ENCODE data around the gene SLK.
A peak's percentile ranks its signal among the peaks of the same experiment; 100 is the strongest.

Gene SLK

GRCh38 chr10:103966671-103967447 lies at the start of gene SLK:
TSS of gene SLK (plus strand) at chr10:103967140. CDS start at chr10:103967746, 606 bp downstream.
- peak within 1 kb of the TSS; percentile 81 for H3K27ac ChIP-seq (ENCODE audit: low read length)
- no peaks in the 10 kb centered on the region for H3K27me3 ChIP-seq (ENCODE audit: control insufficient read depth in 1 of 2, insufficient read depth in 2 of 2, low read length in 2 of 2)
- H3K9ac ChIP-seq (ENCODE audit: low read length in 2 of 2), result peak within 1 kb of the TSS; percentile 87 to 95
- H3K36me3 ChIP-seq (ENCODE audit: control insufficient read depth in 2 of 2, insufficient read depth in 2 of 2, low read length in 2 of 2), result no peaks in the 10 kb centered on the region
- no peaks in the 10 kb centered on the region for H3K9me3 ChIP-seq (ENCODE audit: control insufficient read depth in 2 of 2, low read length in 2 of 2)
- H3K4me3 ChIP-seq (ENCODE audit: low read length in 2 of 2), result peak within 1 kb of the TSS; percentile 95 to 97
- H3K4me1 ChIP-seq (ENCODE audit: control insufficient read depth, insufficient read depth, low read length), result peaks cover 3% of the 10 kb centered on the region

GRCh38 chr10:103917302-103918052 lies 49.5 kb upstream of the SLK start:
- Histone ChIP-seq H3K27me3 (ENCODE audit: control insufficient read depth in 1 of 2, insufficient read depth in 2 of 2, low read length in 2 of 2) (no peaks in the 10 kb centered on the region), H3K27ac (ENCODE audit: low read length) (peak overlapping the region; percentile 92), H3K9me3 (ENCODE audit: control insufficient read depth in 2 of 2, low read length in 2 of 2) (no peaks in the 10 kb centered on the region), H3K4me1 (ENCODE audit: control insufficient read depth, insufficient read depth, low read length) (peaks cover 20% of the 10 kb centered on the region), H3K4me3 (ENCODE audit: low read length in 2 of 2) (peak overlapping the region; percentile 67 to 97), H3K9ac (ENCODE audit: low read length in 2 of 2) (peak overlapping the region; percentile 70 to 96), H3K36me3 (ENCODE audit: control insufficient read depth in 2 of 2, insufficient read depth in 2 of 2, low read length in 2 of 2) (no peaks in the 10 kb centered on the region)

- Histone ChIP-seq H3K4me1 (ENCODE audit: control insufficient read depth, insufficient read depth, low read length) (peaks cover 20% of the 10 kb centered on the region), H3K36me3 (ENCODE audit: control insufficient read depth in 2 of 2, insufficient read depth in 2 of 2, low read length in 2 of 2) (no peaks in the 10 kb centered on the region), H3K27me3 (ENCODE audit: control insufficient read depth in 1 of 2, insufficient read depth in 2 of 2, low read length in 2 of 2) (no peaks in the 10 kb centered on the region), H3K27ac (ENCODE audit: low read length) (peak within 1 kb of the TSS; percentile 95), H3K9ac (ENCODE audit: low read length in 2 of 2) (peak within 1 kb of the TSS; percentile 70 to 96), H3K9me3 (ENCODE audit: control insufficient read depth in 2 of 2, low read length in 2 of 2) (no peaks in the 10 kb centered on the region), H3K4me3 (ENCODE audit: low read length in 2 of 2) (peak within 1 kb of the TSS; percentile 67 to 97)
These were observed 48.7 kb upstream of the SLK start, which contains the start of gene STN1 for GRCh38 chr10:103918053-103918846. TSS of gene STN1 (minus strand) at chr10:103918184. CDS start at chr10:103917594, 590 bp downstream.

GRCh38 chr10:103919648-103920025 lies 47.3 kb upstream of the SLK start:
- no peak overlapping the region for H3K27ac ChIP-seq (ENCODE audit: low read length)
- H3K27me3 ChIP-seq (ENCODE audit: control insufficient read depth in 1 of 2, insufficient read depth in 2 of 2, low read length in 2 of 2), result no peaks in the 10 kb centered on the region
- no peaks in the 10 kb centered on the region for H3K36me3 ChIP-seq (ENCODE audit: control insufficient read depth in 2 of 2, insufficient read depth in 2 of 2, low read length in 2 of 2)
- no peaks in the 10 kb centered on the region for H3K9me3 ChIP-seq (ENCODE audit: control insufficient read depth in 2 of 2, low read length in 2 of 2)
- H3K4me3 ChIP-seq (ENCODE audit: low read length in 2 of 2), result no peak overlapping the region
- H3K9ac ChIP-seq (ENCODE audit: low read length in 2 of 2), result no peak overlapping the region
- peaks cover 20% of the 10 kb centered on the region for H3K4me1 ChIP-seq (ENCODE audit: control insufficient read depth, insufficient read depth, low read length)

GRCh38 chr10:103921248-103921647 lies 45.7 kb upstream of the SLK start:
- Histone ChIP-seq H3K4me1 (ENCODE audit: control insufficient read depth, insufficient read depth, low read length) (peaks cover 20% of the 10 kb centered on the region), H3K27me3 (ENCODE audit: control insufficient read depth in 1 of 2, insufficient read depth in 2 of 2, low read length in 2 of 2) (no peaks in the 10 kb centered on the region), H3K9ac (ENCODE audit: low read length in 2 of 2) (no peak overlapping the region), H3K36me3 (ENCODE audit: control insufficient read depth in 2 of 2, insufficient read depth in 2 of 2, low read length in 2 of 2) (no peaks in the 10 kb centered on the region), H3K4me3 (ENCODE audit: low read length in 2 of 2) (no peak overlapping the region), H3K27ac (ENCODE audit: low read length) (no peak overlapping the region), H3K9me3 (ENCODE audit: control insufficient read depth in 2 of 2, low read length in 2 of 2) (no peaks in the 10 kb centered on the region)

GRCh38 chr10:103921750-103922195 lies 45.2 kb upstream of the SLK start:
- H3K4me3 ChIP-seq (ENCODE audit: low read length in 2 of 2), result no peak overlapping the region
- no peaks in the 10 kb centered on the region for H3K36me3 ChIP-seq (ENCODE audit: control insufficient read depth in 2 of 2, insufficient read depth in 2 of 2, low read length in 2 of 2)
- H3K27me3 ChIP-seq (ENCODE audit: control insufficient read depth in 1 of 2, insufficient read depth in 2 of 2, low read length in 2 of 2), result no peaks in the 10 kb centered on the region
- H3K9me3 ChIP-seq (ENCODE audit: control insufficient read depth in 2 of 2, low read length in 2 of 2), result no peaks in the 10 kb centered on the region
- peaks cover 18% of the 10 kb centered on the region for H3K4me1 ChIP-seq (ENCODE audit: control insufficient read depth, insufficient read depth, low read length)
- no peak overlapping the region for H3K9ac ChIP-seq (ENCODE audit: low read length in 2 of 2)
- no peak overlapping the region for H3K27ac ChIP-seq (ENCODE audit: low read length)

- H3K36me3 ChIP-seq (ENCODE audit: control insufficient read depth in 2 of 2, insufficient read depth in 2 of 2, low read length in 2 of 2), result no peaks in the 10 kb centered on the region
- H3K9ac ChIP-seq (ENCODE audit: low read length in 2 of 2), result no peak overlapping the region
- no peaks in the 10 kb centered on the region for H3K27me3 ChIP-seq (ENCODE audit: control insufficient read depth in 1 of 2, insufficient read depth in 2 of 2, low read length in 2 of 2)
- H3K27ac ChIP-seq (ENCODE audit: low read length), result no peak overlapping the region
- H3K4me3 ChIP-seq (ENCODE audit: low read length in 2 of 2), result no peak overlapping the region
- H3K4me1 ChIP-seq (ENCODE audit: control insufficient read depth, insufficient read depth, low read length), result peaks cover 9% of the 10 kb centered on the region
- no peaks in the 10 kb centered on the region for H3K9me3 ChIP-seq (ENCODE audit: control insufficient read depth in 2 of 2, low read length in 2 of 2)
These were observed 44.3 kb upstream of the SLK start for GRCh38 chr10:103922659-103923058.

GRCh38 chr10:103923502-103923901 lies 43.4 kb upstream of the SLK start:
- Histone ChIP-seq H3K4me1 (ENCODE audit: control insufficient read depth, insufficient read depth, low read length) (peaks cover 6% of the 10 kb centered on the region), H3K36me3 (ENCODE audit: control insufficient read depth in 2 of 2, insufficient read depth in 2 of 2, low read length in 2 of 2) (no peaks in the 10 kb centered on the region), H3K4me3 (ENCODE audit: low read length in 2 of 2) (no peak overlapping the region), H3K27me3 (ENCODE audit: control insufficient read depth in 1 of 2, insufficient read depth in 2 of 2, low read length in 2 of 2) (no peaks in the 10 kb centered on the region), H3K9me3 (ENCODE audit: control insufficient read depth in 2 of 2, low read length in 2 of 2) (no peaks in the 10 kb centered on the region), H3K27ac (ENCODE audit: low read length) (no peak overlapping the region), H3K9ac (ENCODE audit: low read length in 2 of 2) (no peak overlapping the region)

GRCh38 chr10:103925591-103925990 lies 41.3 kb upstream of the SLK start:
- Histone ChIP-seq H3K9me3 (ENCODE audit: control insufficient read depth in 2 of 2, low read length in 2 of 2) (no peaks in the 10 kb centered on the region), H3K27me3 (ENCODE audit: control insufficient read depth in 1 of 2, insufficient read depth in 2 of 2, low read length in 2 of 2) (no peaks in the 10 kb centered on the region), H3K9ac (ENCODE audit: low read length in 2 of 2) (no peak overlapping the region), H3K27ac (ENCODE audit: low read length) (no peak overlapping the region), H3K4me1 (ENCODE audit: control insufficient read depth, insufficient read depth, low read length) (no peaks in the 10 kb centered on the region), H3K4me3 (ENCODE audit: low read length in 2 of 2) (no peak overlapping the region), H3K36me3 (ENCODE audit: control insufficient read depth in 2 of 2, insufficient read depth in 2 of 2, low read length in 2 of 2) (no peaks in the 10 kb centered on the region)

GRCh38 chr10:103926722-103927319 lies 40.1 kb upstream of the SLK start:
- H3K9me3 ChIP-seq (ENCODE audit: control insufficient read depth in 2 of 2, low read length in 2 of 2), result no peaks in the 10 kb centered on the region
- H3K36me3 ChIP-seq (ENCODE audit: control insufficient read depth in 2 of 2, insufficient read depth in 2 of 2, low read length in 2 of 2), result no peaks in the 10 kb centered on the region
- no peaks in the 10 kb centered on the region for H3K27me3 ChIP-seq (ENCODE audit: control insufficient read depth in 1 of 2, insufficient read depth in 2 of 2, low read length in 2 of 2)
- no peaks in the 10 kb centered on the region for H3K4me1 ChIP-seq (ENCODE audit: control insufficient read depth, insufficient read depth, low read length)
- no peak overlapping the region for H3K4me3 ChIP-seq (ENCODE audit: low read length in 2 of 2)
- no peak overlapping the region for H3K27ac ChIP-seq (ENCODE audit: low read length)
- no peak overlapping the region for H3K9ac ChIP-seq (ENCODE audit: low read length in 2 of 2)

All from stomach smooth muscle (tissue), 2 donors.